Uterus (tissue), 4 donors: Measurements from ENCODE around the gene SMIM38. TPM values are rescaled to one million over a fixed set of nuclear protein-coding genes. Genes with fewer than 3 reads are reported as not detected.
"Not testable (repeated sequence)": the region's sequence is repeated elsewhere in the genome, so short reads cannot be mapped to it uniquely, and the experiment has no call there.

Source experiments
- DNase-seq, 2 donors: peaks; one replicate each; pipeline ENCODE4 v3.0.0-alpha.2; 2019 to 2020
- H3K27ac ChIP-seq, 2 donors: fragments of 200-600 bp; sonication (generic); 1 replicate in 1 of 2; 2 replicates in 1 of 2; pipeline ENCODE4 v1.5.1; 2016 to 2018
- H3K27me3 ChIP-seq, 2 donors: fragments of 200-600 bp; sonication (generic); one replicate each; pipeline ENCODE4 v1.5.1; 2018 to 2019; ENCODE audit warnings: control low read depth in 1 of 2
- H3K36me3 ChIP-seq, 2 donors: fragments of 200-600 bp; sonication (generic); one replicate each; pipeline ENCODE4 v1.5.1; 2019; ENCODE audit warnings: control low read depth in 1 of 2
- H3K4me1 ChIP-seq, 2 donors: fragments of 200-600 bp; sonication (generic); one replicate each; pipeline ENCODE4 v1.5.1; 2018 to 2019; ENCODE audit warnings: control low read depth in 1 of 2
- H3K4me3 ChIP-seq, 2 donors: fragments of 200-600 bp; sonication (generic); 1 replicate in 1 of 2; 2 replicates in 1 of 2; pipeline ENCODE4 v1.5.1; 2018 to 2019; ENCODE audit warnings: mild to moderate bottlenecking in 1 of 2
- H3K9me3 ChIP-seq, 2 donors: fragments of 200-600 bp; sonication (generic); one replicate each; pipeline ENCODE4 v1.5.1; 2019; ENCODE audit warnings: control low read depth in 1 of 2
- CTCF ChIP-seq, 4 experiments: fragments of 200-600 bp in 2 of 4; fragments of 450-650 bp in 2 of 4; sonication (generic) in 2 of 4; IDR thresholded peaks; one replicate each; pipeline ENCODE4 v1.5.1; 2016 to 2019; ENCODE audit warnings: antibody characterized with exemption in 4 of 4, mild to moderate bottlenecking in 2 of 4, moderate library complexity in 1 of 4
- POLR2A ChIP-seq, 2 donors: fragments of 450-650 bp; IDR thresholded peaks; one replicate each; pipeline ENCODE4 v1.6.1; 2016; ENCODE audit warnings: antibody characterized with exemption in 2 of 2, mild to moderate bottlenecking in 1 of 2, moderate library complexity in 1 of 2
- intact Hi-C: fragments of 100-400 bp; cut with DNase I; formaldehyde crosslinking; loops from one replicate; pipeline ENCODE4 v1.15.1; 2023; ENCODE audit warnings: low total_unique reads
- total RNA-seq, 4 donors: library from RNA; depleted of rRNA in 3 of 4; stranded (reverse); fragments of >200 nt in 3 of 4; gene quantifications; one replicate each; pipeline versions ENCODE4 v1.1.0 to v1.2.4, GENCODE V29; 2014 to 2023
- donor health status: DM: yes; HTN: yes; CAD: no.

SMIM38 gene
- total RNA-seq, 4 donors from 2014 or later, result 0.29 to 7.5 (median 1.7) TPM

- intact Hi-C loops, result no loop called here
- H3K9me3 ChIP-seq, result no peaks in the 10 kb centered on the region
- no peaks in the 10 kb centered on the region for H3K36me3 ChIP-seq
- H3K4me1 ChIP-seq, result peaks cover 0 to 4% of the 10 kb centered on the region in 2 donors
- no peak for DNase-seq
- no peak for TF ChIP-seq POLR2A (IDR thresholded peaks at IDR 0.05)
- H3K27ac ChIP-seq, result no peak overlapping the region
- no peaks in the 10 kb centered on the region for H3K27me3 ChIP-seq
- H3K4me3 ChIP-seq, result no peak overlapping the region
These were observed 20.0 kb upstream of the SMIM38 start for GRCh38 chr11:69135420-69136363.

GRCh38 chr11:69136471-69136870, 19.3 kb upstream of the SMIM38 start:
- Histone ChIP-seq H3K4me3 (no peak overlapping the region), H3K27me3 (no peaks in the 10 kb centered on the region), H3K36me3 (no peaks in the 10 kb centered on the region), H3K27ac (no peak overlapping the region), H3K9me3 (no peaks in the 10 kb centered on the region), H3K4me1 (peaks cover 0 to 4% of the 10 kb centered on the region in 2 donors)
- TF ChIP-seq CTCF (IDR thresholded peaks at IDR 0.05) (no peak), POLR2A (IDR thresholded peaks at IDR 0.05) (no peak)
- no peak for DNase-seq
- intact Hi-C loops, result no loop called here

GRCh38 chr11:69137151-69137844, 18.4 kb upstream of the SMIM38 start:
- intact Hi-C loops, result no loop called here
- no peaks in the 10 kb centered on the region for H3K4me1 ChIP-seq
- no peak overlapping the region for H3K27ac ChIP-seq
- no peak for TF ChIP-seq POLR2A (IDR thresholded peaks at IDR 0.05)
- TF ChIP-seq CTCF (IDR thresholded peaks at IDR 0.05), result no peak
- DNase-seq, result no peak
- no peak overlapping the region for H3K4me3 ChIP-seq
- H3K36me3 ChIP-seq, result no peaks in the 10 kb centered on the region
- no peaks in the 10 kb centered on the region for H3K9me3 ChIP-seq
- no peaks in the 10 kb centered on the region for H3K27me3 ChIP-seq

GRCh38 chr11:69138265-69138664, 17.5 kb upstream of the SMIM38 start:
- intact Hi-C loops, result no loop called here
- DNase-seq, result no peak
- no peak for TF ChIP-seq POLR2A (IDR thresholded peaks at IDR 0.05)
- Histone ChIP-seq H3K27ac (no peak overlapping the region), H3K4me3 (no peak overlapping the region), H3K4me1 (no peaks in the 10 kb centered on the region), H3K9me3 (no peaks in the 10 kb centered on the region), H3K27me3 (no peaks in the 10 kb centered on the region), H3K36me3 (no peaks in the 10 kb centered on the region)

- H3K4me1 ChIP-seq, H3K27me3 ChIP-seq, H3K36me3 ChIP-seq, H3K4me3 ChIP-seq, H3K27ac ChIP-seq, intact Hi-C loops, H3K9me3 ChIP-seq, DNase-seq: not testable (repeated sequence)
These were observed 15.6 kb upstream of the SMIM38 start for GRCh38 chr11:69140161-69140560.

- no peaks in the 10 kb centered on the region for H3K4me1 ChIP-seq
- DNase-seq, result no peak
- intact Hi-C loops, result no loop called here
- no peak overlapping the region for H3K4me3 ChIP-seq
- H3K27ac ChIP-seq, result no peak overlapping the region
- no peaks in the 10 kb centered on the region for H3K27me3 ChIP-seq
- TF ChIP-seq POLR2A (IDR thresholded peaks at IDR 0.05), result no peak
- TF ChIP-seq CTCF (IDR thresholded peaks at IDR 0.05), result no peak
- no peaks in the 10 kb centered on the region for H3K36me3 ChIP-seq
- H3K9me3 ChIP-seq, result peaks cover 0 to under 1% of the 10 kb centered on the region in 2 donors
These were observed 15.1 kb upstream of the SMIM38 start for GRCh38 chr11:69140635-69141034.
